Neural cell (in vitro differentiated cells): ENCODE data around the gene ARL15. TPM values are rescaled to one million over a fixed set of nuclear protein-coding genes. Genes with fewer than 3 reads are reported as not detected.

ENCODE experiments used
- H2AFZ ChIP-seq: fragments of 200-600, 300-800 bp; sonication (generic), shearing (Covaris generic); 2 replicates; pipeline ENCODE4 v1.6.0; 2014; ENCODE audit warnings: low read depth, mild to moderate bottlenecking, antibody characterized with exemption, low read length, moderate library complexity
- H3F3A ChIP-seq: fragments of 200-600 bp; shearing (Covaris generic); 2 replicates; pipeline ENCODE4 v1.6.1; 2016; ENCODE audit warnings: mild to moderate bottlenecking, moderate library complexity, mixed read lengths, antibody characterized with exemption, low read length; ENCODE audit not compliant: insufficient read depth, poor library complexity, severe bottlenecking
- H3K27ac ChIP-seq: fragments of 200-600, 300-800 bp; sonication (generic), shearing (Covaris generic); 2 replicates; pipeline ENCODE4 v1.5.1; 2014; ENCODE audit warnings: mild to moderate bottlenecking, low read length, moderate library complexity
- H3K27me3 ChIP-seq: fragments of 300-800, 200-600 bp; sonication (generic), shearing (Covaris generic); 2 replicates; pipeline ENCODE4 v1.6.0; 2014; ENCODE audit warnings: mild to moderate bottlenecking, low read depth, low read length, moderate library complexity; ENCODE audit not compliant: insufficient read depth
- H3K36me3 ChIP-seq: fragments of 300-800, 200-600 bp; sonication (generic), shearing (Covaris generic); 2 replicates; pipeline ENCODE4 v1.5.1; 2014; ENCODE audit warnings: mild to moderate bottlenecking, antibody characterized with exemption, low read length, moderate library complexity; ENCODE audit not compliant: insufficient read depth
- H3K4me2 ChIP-seq: fragments of 300-800, 200-600 bp; sonication (generic), shearing (Covaris generic); 2 replicates; pipeline ENCODE4 v1.6.0; 2014; ENCODE audit warnings: mild to moderate bottlenecking, low read length
- H3K4me3 ChIP-seq: fragments of 300-800, 200-600 bp; sonication (generic), shearing (Covaris generic); 2 replicates; pipeline ENCODE4 v1.5.1; 2014; ENCODE audit warnings: mild to moderate bottlenecking, low read length, moderate library complexity
- H3K79me2 ChIP-seq: fragments of 200-600 bp; shearing (Covaris generic); replicated peaks from 2 replicates; pipeline ENCODE4 v1.6.0; 2014; ENCODE audit warnings: mild to moderate bottlenecking, low read length, moderate library complexity; ENCODE audit not compliant: insufficient read depth
- H3K9ac ChIP-seq: fragments of 300-800, 200-600 bp; sonication (generic), shearing (Covaris generic); 2 replicates; pipeline ENCODE4 v1.6.1; 2016; ENCODE audit warnings: mild to moderate bottlenecking, low read length, mixed read lengths
- H3K9me2 ChIP-seq: fragments of 200-600 bp; shearing (Covaris generic); 2 replicates; pipeline ENCODE4 v1.6.1; 2016; ENCODE audit warnings: mild to moderate bottlenecking, low read length, mixed read lengths; ENCODE audit not compliant: insufficient read depth
- H3K9me3 ChIP-seq: fragments of 200-600, 300-800 bp; sonication (generic), shearing (Covaris generic); 2 replicates; pipeline ENCODE4 v1.6.1; 2016; ENCODE audit warnings: mild to moderate bottlenecking, mixed run types, low read length, moderate library complexity, mixed read lengths
- H4K20me1 ChIP-seq: fragments of 200-600 bp; shearing (Covaris generic); 2 replicates; pipeline ENCODE4 v1.6.1; 2016; ENCODE audit warnings: mild to moderate bottlenecking, mixed run types; ENCODE audit not compliant: insufficient read depth
- CTCF ChIP-seq: fragments of 450-650 bp; IDR thresholded peaks from 2 replicates; pipeline ENCODE4 v1.5.1; 2014; ENCODE audit warnings: antibody characterized with exemption, mild to moderate bottlenecking, moderate library complexity; ENCODE audit not compliant: poor library complexity, severe bottlenecking
- EP300 ChIP-seq: fragments of 450-650 bp; conservative IDR thresholded peaks from 2 replicates; pipeline ENCODE4 v1.6.1; 2014; ENCODE audit warnings: antibody characterized with exemption, mild to moderate bottlenecking, moderate library complexity; ENCODE audit not compliant: poor library complexity, severe bottlenecking
- EZH2 ChIP-seq: fragments of 200-600, 300-800 bp; shearing (Covaris generic), sonication (generic); IDR thresholded peaks from 2 replicates; pipeline ENCODE4 v1.6.1; 2014; ENCODE audit warnings: antibody characterized with exemption, low read length, borderline replicate concordance, mild to moderate bottlenecking; ENCODE audit not compliant: insufficient read depth, poor library complexity, severe bottlenecking
- MXI1 ChIP-seq: fragments of 450-650 bp; conservative IDR thresholded peaks from 2 replicates; pipeline ENCODE4 v1.6.1; 2014; ENCODE audit warnings: antibody characterized with exemption, mild to moderate bottlenecking; ENCODE audit not compliant: poor library complexity, severe bottlenecking
- POLR2AphosphoS5 ChIP-seq: IDR thresholded peaks from 2 replicates; pipeline ENCODE4 v1.6.1; 2012
- RAD21 ChIP-seq: fragments of 450-650 bp; conservative IDR thresholded peaks from 2 replicates; pipeline ENCODE4 v1.6.1; 2014; ENCODE audit warnings: antibody characterized with exemption, mild to moderate bottlenecking, moderate library complexity
- REST ChIP-seq: IDR thresholded peaks from 2 replicates; pipeline ENCODE4 v1.6.1; 2012; ENCODE audit warnings: borderline replicate concordance
- SMC3 ChIP-seq: fragments of 450-650 bp; conservative IDR thresholded peaks from 2 replicates; pipeline ENCODE4 v1.6.1; 2014; ENCODE audit warnings: antibody characterized with exemption, mild to moderate bottlenecking, moderate library complexity; ENCODE audit not compliant: poor library complexity
- TAF1 ChIP-seq: IDR thresholded peaks from 2 replicates; pipeline ENCODE4 v1.6.1; 2012; ENCODE audit warnings: low read depth
- polyA plus RNA-seq: library from polyadenylated mRNA; depleted of rRNA; stranded (reverse); fragments of >200 nt; gene quantifications from 2 replicates; pipeline ENCODE4 v1.2.3, GENCODE V29; 2014

The ARL15 gene
- polyA plus RNA-seq, 1 donor from 2014 or later, result 51.9 TPM

- Histone ChIP-seq H3K4me2 (no peak overlapping the region), H3K79me2 (no peaks in the 10 kb centered on the region), H3K9me3 (no peaks in the 10 kb centered on the region), H3K27me3 (no peaks in the 10 kb centered on the region), H3F3A (no peaks in the 10 kb centered on the region), H3K9me2 (no peaks in the 10 kb centered on the region), H3K36me3 (no peaks in the 10 kb centered on the region), H3K9ac (no peak overlapping the region), H3K4me3 (no peak overlapping the region), H2AFZ (no peak overlapping the region), H3K27ac (no peak overlapping the region), H4K20me1 (no peaks in the 10 kb centered on the region)
- TF ChIP-seq TAF1 (no peak), EP300 (no peak), CTCF (no peak), RAD21 (no peak), REST (no peak), EZH2 (no peak), POLR2AphosphoS5 (no peak), SMC3 (no peak), MXI1 (no peak)
These were observed 35.4 kb downstream of the ARL15 start for GRCh38 chr5:54274944-54275343.

DNA sequence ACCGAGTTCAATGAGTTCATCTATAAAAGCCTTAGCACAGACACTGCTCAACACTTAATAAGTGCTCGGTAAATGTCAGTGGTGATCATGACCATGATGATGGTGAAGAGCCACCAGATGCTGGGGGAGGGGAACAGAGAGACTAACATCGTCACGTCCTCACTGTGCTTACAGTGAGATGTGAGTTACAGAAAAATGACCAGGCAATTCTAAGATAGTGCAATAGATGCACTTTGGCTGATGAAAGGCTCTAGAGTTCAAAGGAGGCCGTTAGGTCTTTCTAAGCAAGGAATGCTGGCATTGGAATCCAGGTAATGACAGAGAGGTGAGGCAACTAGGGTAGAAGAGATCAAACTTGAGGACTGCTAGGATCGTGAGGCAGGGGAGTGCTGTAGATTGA is 36.7 kb downstream of the ARL15 start:
- no peak for TF ChIP-seq POLR2AphosphoS5
- no peak for TF ChIP-seq EZH2
- TF ChIP-seq EP300, result no peak
- TF ChIP-seq MXI1, result no peak
- no peak for TF ChIP-seq TAF1
- TF ChIP-seq CTCF, result no peak
- no peak for TF ChIP-seq SMC3
- TF ChIP-seq RAD21, result no peak
- no peak for TF ChIP-seq REST
- Histone ChIP-seq H2AFZ (no peak overlapping the region), H3K4me3 (no peak overlapping the region)

More for the DNA sequence above, 36.7 kb downstream of the ARL15 start:
- Histone ChIP-seq H3K9me3 (no peaks in the 10 kb centered on the region), H3K9ac (no peak overlapping the region), H3K79me2 (no peaks in the 10 kb centered on the region), H3K4me2 (no peak overlapping the region), H3F3A (no peaks in the 10 kb centered on the region), H3K36me3 (no peaks in the 10 kb centered on the region), H3K27ac (no peak overlapping the region), H3K27me3 (no peaks in the 10 kb centered on the region), H3K9me2 (no peaks in the 10 kb centered on the region), H4K20me1 (no peaks in the 10 kb centered on the region)
